IPS DF 6.9 (cell line): ENCODE results near the gene CPNE6.
A peak's percentile ranks its signal among the peaks of the same experiment; 100 is the strongest.
"Not testable (repeated sequence)": the region's sequence is repeated elsewhere in the genome, so short reads cannot be mapped to it uniquely, and the experiment has no call there.

Source experiments
- DNase-seq: peaks from one replicate; pipeline ENCODE4 v3.0.0-alpha.2; 2013; ENCODE audit warnings: low read depth, low spot score
- H3K27ac ChIP-seq: one replicate; pipeline ENCODE4 v1.5.1; 2013; ENCODE audit warnings: low read length, control low read depth
- H3K27me3 ChIP-seq: 2 replicates; pipeline ENCODE4 v1.6.1; 2013; ENCODE audit warnings: mild to moderate bottlenecking, low read length; ENCODE audit not compliant: control insufficient read depth, insufficient read depth
- H3K36me3 ChIP-seq: 2 replicates; pipeline ENCODE4 v1.6.1; 2013; ENCODE audit warnings: low read length; ENCODE audit not compliant: control insufficient read depth, insufficient read depth
- H3K4me1 ChIP-seq: 2 replicates; pipeline ENCODE4 v1.6.1; 2013; ENCODE audit warnings: low read length; ENCODE audit not compliant: control insufficient read depth, insufficient read depth
- H3K4me3 ChIP-seq: 2 replicates; pipeline ENCODE4 v1.5.1; 2013; ENCODE audit warnings: mild to moderate bottlenecking, low read length
- H3K9me3 ChIP-seq: 2 replicates; pipeline ENCODE4 v1.6.1; 2013; ENCODE audit warnings: low read length, inconsistent platforms; ENCODE audit not compliant: control insufficient read depth, insufficient read depth
- WGBS: extraction: QIAGEN DNeasy Blood & Tissue Kit; methylation state at CpG from one replicate; pipeline ENCODE4 v1.1.7; 2013; ENCODE audit warnings: mixed read lengths, missing lambda C conversion rate; ENCODE audit not compliant: insufficient read length, insufficient coverage; 5-methylcytosine and 5-hydroxymethylcytosine counted together

CPNE6 gene

DNA sequence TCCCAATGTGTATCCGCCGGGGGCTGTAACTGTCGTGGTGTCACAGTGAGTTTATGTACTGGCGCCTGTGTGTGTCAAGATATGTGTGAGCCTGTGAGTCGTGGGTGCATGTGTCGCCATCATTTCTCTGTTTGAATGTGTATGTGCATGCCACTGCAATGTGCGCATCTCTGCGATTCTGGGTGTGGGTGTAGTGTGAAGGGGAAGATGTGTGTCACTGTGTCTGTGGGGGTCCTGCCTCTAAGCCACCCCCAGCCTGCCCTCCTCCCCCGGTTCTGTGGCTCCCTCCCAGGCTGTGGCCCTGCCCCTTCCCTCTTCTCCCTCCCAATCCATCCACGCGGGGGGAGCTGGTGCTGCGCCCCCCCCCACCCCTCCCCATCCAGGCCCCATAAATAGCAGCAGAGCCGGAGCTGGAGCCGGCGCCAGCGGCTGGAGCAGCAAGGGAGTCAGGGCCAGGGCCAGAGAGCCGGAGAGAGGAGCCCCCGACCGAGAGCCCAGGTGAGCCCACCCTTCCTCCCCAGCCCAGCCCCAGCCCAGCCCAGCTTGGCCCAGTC, at the start of gene CPNE6:
TSS of gene CPNE6 (plus strand) at position 419 of the 554 bp plus-strand sequence. CDS start 1,375 bp downstream, outside the sequence.
- Histone ChIP-seq H3K27me3 (no peaks in the 10 kb centered on the region), H3K4me1 (no peaks in the 10 kb centered on the region), H3K27ac (no peak within 1 kb of the TSS), H3K9me3 (no peaks in the 10 kb centered on the region), H3K36me3 (peaks cover 2% of the 10 kb centered on the region; the same call in 1 of the 2 replicates), H3K4me3 (no peak within 1 kb of the TSS)
- no CpG with 5 or more reads among the region's 19 CpGs for WGBS
- no peak for DNase-seq

DNA sequence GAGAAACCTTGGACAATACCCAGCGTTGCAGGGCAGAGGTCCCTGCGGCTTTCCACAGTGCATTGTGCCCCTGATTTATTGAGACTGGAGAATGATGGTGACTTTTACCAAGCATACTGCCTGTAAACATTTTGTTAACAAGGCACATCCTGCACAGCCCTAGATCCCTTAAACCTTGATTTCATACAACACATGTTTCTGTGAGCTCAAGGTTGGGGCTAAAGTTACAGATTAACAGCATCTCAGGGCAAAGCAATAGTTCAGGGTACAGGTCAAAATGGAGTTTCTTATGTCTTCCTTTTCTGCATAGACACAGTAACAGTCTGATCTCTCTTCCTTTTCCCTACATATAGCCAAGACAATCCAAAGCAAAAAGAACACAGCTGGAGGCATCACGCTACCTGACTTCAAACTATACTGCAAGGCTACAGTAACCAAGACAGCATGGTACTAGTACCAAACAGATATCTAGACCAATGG, 46.4 kb upstream of the CPNE6 start:
- H3K9me3 ChIP-seq, H3K4me3 ChIP-seq, H3K4me1 ChIP-seq, H3K27ac ChIP-seq, H3K36me3 ChIP-seq, DNase-seq, H3K27me3 ChIP-seq: not testable (repeated sequence)
- no CpG with 5 or more reads among the region's 3 CpGs for WGBS

GRCh38 chr14:24029687-24030086, 41.7 kb upstream of the CPNE6 start:
- WGBS: no CpG with 5 or more reads among the region's 3 CpGs
- not testable (repeated sequence) for DNase-seq

DNA sequence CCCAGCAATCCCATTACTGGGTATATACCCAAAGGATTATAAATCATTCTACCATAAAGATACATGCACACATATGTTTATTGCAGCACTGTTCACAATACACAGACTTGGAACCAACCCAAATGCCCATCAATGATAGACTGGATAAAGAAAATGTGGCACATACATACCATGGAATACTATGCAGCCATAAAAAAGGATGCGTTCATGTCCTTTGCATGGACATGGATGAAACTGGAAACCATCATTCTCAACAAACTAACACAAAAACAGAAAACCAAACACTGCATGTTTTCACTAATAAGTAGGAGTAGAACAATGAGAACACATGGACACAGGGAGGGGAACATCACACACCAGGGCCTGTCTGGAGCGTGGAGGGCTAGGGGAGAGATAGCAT, 40.0 kb upstream of the CPNE6 start:
- H3K27me3 ChIP-seq, H3K36me3 ChIP-seq, H3K4me1 ChIP-seq, H3K4me3 ChIP-seq, DNase-seq, H3K9me3 ChIP-seq, H3K27ac ChIP-seq: not testable (repeated sequence)
- WGBS: no CpG with 5 or more reads among the region's 2 CpGs

More at GRCh38 chr14:24029687-24030086, 41.7 kb upstream of the CPNE6 start:
- H3K9me3 ChIP-seq, H3K4me1 ChIP-seq, H3K27me3 ChIP-seq, H3K4me3 ChIP-seq, H3K27ac ChIP-seq, H3K36me3 ChIP-seq: not testable (repeated sequence)

DNA sequence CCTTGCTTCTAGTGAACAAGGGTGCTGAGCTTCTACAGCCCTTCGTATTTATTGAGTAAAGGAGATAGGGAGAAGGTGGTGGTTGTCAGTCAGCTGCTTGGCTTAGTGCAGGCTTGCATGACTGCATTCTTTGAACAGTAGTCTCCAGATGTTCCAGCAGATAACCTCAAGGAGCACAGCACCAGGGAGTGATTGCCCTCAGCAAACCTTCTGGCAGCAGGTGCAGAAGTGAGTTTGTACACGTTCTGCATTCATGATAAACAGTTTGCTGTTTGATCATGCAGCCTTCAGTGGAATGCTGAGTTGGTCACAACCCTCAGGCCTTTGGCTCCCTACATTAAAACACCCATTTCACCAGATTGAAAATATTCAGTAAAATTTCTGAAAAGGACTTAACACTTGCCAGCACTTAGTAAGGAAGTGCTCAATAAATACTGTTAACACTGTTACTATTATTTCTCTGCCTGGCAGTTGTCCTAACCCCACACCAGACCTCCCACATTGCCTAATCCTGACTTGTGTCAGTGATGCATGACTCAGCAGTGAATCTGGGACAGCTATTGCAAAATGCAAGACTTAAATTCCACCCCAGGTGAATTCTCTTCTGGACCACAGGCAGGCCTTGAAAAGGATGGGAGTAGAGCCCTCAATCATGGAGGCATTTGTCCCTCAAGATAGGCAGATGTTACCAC, 38.5 kb upstream of the CPNE6 start:
- Histone ChIP-seq H3K4me3 (no peak overlapping the region), H3K36me3 (no peaks in the 10 kb centered on the region), H3K4me1 (0 out of 2 replicates have a peak, but pooled peaks cover 3% of the 10 kb centered on the region), H3K27me3 (no peaks in the 10 kb centered on the region), H3K27ac (no peak overlapping the region), H3K9me3 (no peaks in the 10 kb centered on the region)
- DNase-seq: no peak
- whole genome bisulfite sequencing: no CpG with 5 or more reads among the region's 2 CpGs

GRCh38 chr14:24035769-24036168, 35.6 kb upstream of the CPNE6 start:
- not testable (repeated sequence) for H3K4me1 ChIP-seq, H3K36me3 ChIP-seq, H3K27me3 ChIP-seq, DNase-seq, H3K9me3 ChIP-seq, H3K27ac ChIP-seq
- H3K4me3 ChIP-seq: peak overlapping the region; percentile 40; the same call in 1 of the 2 replicates
- WGBS: no CpG with 5 or more reads among the region's 4 CpGs

GRCh38 chr14:24036169-24036962, 35.0 kb upstream of the CPNE6 start:
- Histone ChIP-seq H3K36me3 (no peaks in the 10 kb centered on the region), H3K9me3 (no peaks in the 10 kb centered on the region), H3K4me1 (0 out of 2 replicates have a peak, but pooled peaks cover 3% of the 10 kb centered on the region), H3K27me3 (no peaks in the 10 kb centered on the region), H3K4me3 (peak overlapping the region; percentile 40; the same call in 1 of the 2 replicates), H3K27ac (no peak overlapping the region)
- no CpG with 5 or more reads among the region's 50 CpGs for WGBS
- DNase-seq: no peak

- WGBS: no CpG with 5 or more reads among the region's 10 CpGs
- DNase-seq, H3K27ac ChIP-seq, H3K36me3 ChIP-seq, H3K9me3 ChIP-seq, H3K4me3 ChIP-seq, H3K27me3 ChIP-seq, H3K4me1 ChIP-seq: not testable (repeated sequence)
These were observed 34.3 kb upstream of the CPNE6 start for GRCh38 chr14:24036963-24037657.

- DNase-seq: no peak
These were observed 33.7 kb upstream of the CPNE6 start for GRCh38 chr14:24037658-24038037.

GRCh38 chr14:24038686-24039085, 32.7 kb upstream of the CPNE6 start:
- DNase-seq: no peak
- no peaks in the 10 kb centered on the region for H3K27me3 ChIP-seq
- H3K9me3 ChIP-seq: no peaks in the 10 kb centered on the region
- 0 out of 2 replicates have a peak, but pooled peaks cover 3% of the 10 kb centered on the region for H3K4me1 ChIP-seq
- H3K4me3 ChIP-seq: no peak overlapping the region
- H3K36me3 ChIP-seq: no peaks in the 10 kb centered on the region
- no peak overlapping the region for H3K27ac ChIP-seq
- WGBS: no CpG with 5 or more reads among the region's 2 CpGs

More at GRCh38 chr14:24037658-24038037, 33.7 kb upstream of the CPNE6 start:
- Histone ChIP-seq H3K4me3 (no peak overlapping the region), H3K27me3 (no peaks in the 10 kb centered on the region), H3K9me3 (no peaks in the 10 kb centered on the region), H3K27ac (no peak overlapping the region), H3K36me3 (no peaks in the 10 kb centered on the region), H3K4me1 (0 out of 2 replicates have a peak, but pooled peaks cover 3% of the 10 kb centered on the region)
- no CpG with 5 or more reads among the region's 14 CpGs for WGBS
